RWPE2 (cell line): ENCODE data around the gene DCAF16.
A peak's percentile ranks its signal among the peaks of the same experiment; 100 is the strongest.
"Not testable (repeated sequence)": the region's sequence is repeated elsewhere in the genome, so short reads cannot be mapped to it uniquely, and the experiment has no call there.

Experiments used
- ATAC-seq: fragments of 200-7000 bp; cut with Tn5 transposase; 3 replicates; pipeline ENCODE4 v1.9.1; 2021; ENCODE audit warnings: low read depth
- DNase-seq: peaks from one replicate; pipeline ENCODE4 v3.0.0-alpha.2; 2020; ENCODE audit warnings: low spot score
- H3K27ac ChIP-seq: fragments of 450-650 bp; 2 replicates; pipeline ENCODE4 v1.5.1; 2017; ENCODE audit warnings: mild to moderate bottlenecking; ENCODE audit not compliant: poor library complexity, severe bottlenecking
- H3K27me3 ChIP-seq: fragments of 250-450 bp; sonication (Bioruptor Pico); 2 replicates; pipeline ENCODE4 v1.5.1; 2021; ENCODE audit warnings: mild to moderate bottlenecking, moderate library complexity; ENCODE audit not compliant: insufficient read depth, poor library complexity, severe bottlenecking
- H3K36me3 ChIP-seq: fragments of 250-450 bp; sonication (Bioruptor Pico); 2 replicates; pipeline ENCODE4 v1.5.1; 2020; ENCODE audit warnings: low read depth, mild to moderate bottlenecking, moderate library complexity
- H3K4me1 ChIP-seq: fragments of 250-450 bp; sonication (Bioruptor Pico); 2 replicates; pipeline ENCODE4 v1.5.1; 2021; ENCODE audit warnings: mild to moderate bottlenecking, moderate library complexity; ENCODE audit not compliant: insufficient read depth, poor library complexity, severe bottlenecking
- H3K4me3 ChIP-seq: fragments of 250-450 bp; sonication (Bioruptor Pico); 2 replicates; pipeline ENCODE4 v1.5.1; 2021; ENCODE audit warnings: mild to moderate bottlenecking, moderate library complexity; ENCODE audit not compliant: severe bottlenecking
- H3K9me3 ChIP-seq: fragments of 250-450 bp; sonication (Bioruptor Pico); 2 replicates; pipeline ENCODE4 v1.5.1; 2021; ENCODE audit warnings: mild to moderate bottlenecking, moderate library complexity; ENCODE audit not compliant: severe bottlenecking
- TF ChIP-seq, protein P1 (sequence below): fragments of 450-650 bp; IDR thresholded peaks from one replicate; pipeline ENCODE4 v1.5.1; 2017; ENCODE audit warnings: mild to moderate bottlenecking, moderate library complexity; ENCODE audit not compliant: poor library complexity, severe bottlenecking

The DCAF16 gene

DNA sequence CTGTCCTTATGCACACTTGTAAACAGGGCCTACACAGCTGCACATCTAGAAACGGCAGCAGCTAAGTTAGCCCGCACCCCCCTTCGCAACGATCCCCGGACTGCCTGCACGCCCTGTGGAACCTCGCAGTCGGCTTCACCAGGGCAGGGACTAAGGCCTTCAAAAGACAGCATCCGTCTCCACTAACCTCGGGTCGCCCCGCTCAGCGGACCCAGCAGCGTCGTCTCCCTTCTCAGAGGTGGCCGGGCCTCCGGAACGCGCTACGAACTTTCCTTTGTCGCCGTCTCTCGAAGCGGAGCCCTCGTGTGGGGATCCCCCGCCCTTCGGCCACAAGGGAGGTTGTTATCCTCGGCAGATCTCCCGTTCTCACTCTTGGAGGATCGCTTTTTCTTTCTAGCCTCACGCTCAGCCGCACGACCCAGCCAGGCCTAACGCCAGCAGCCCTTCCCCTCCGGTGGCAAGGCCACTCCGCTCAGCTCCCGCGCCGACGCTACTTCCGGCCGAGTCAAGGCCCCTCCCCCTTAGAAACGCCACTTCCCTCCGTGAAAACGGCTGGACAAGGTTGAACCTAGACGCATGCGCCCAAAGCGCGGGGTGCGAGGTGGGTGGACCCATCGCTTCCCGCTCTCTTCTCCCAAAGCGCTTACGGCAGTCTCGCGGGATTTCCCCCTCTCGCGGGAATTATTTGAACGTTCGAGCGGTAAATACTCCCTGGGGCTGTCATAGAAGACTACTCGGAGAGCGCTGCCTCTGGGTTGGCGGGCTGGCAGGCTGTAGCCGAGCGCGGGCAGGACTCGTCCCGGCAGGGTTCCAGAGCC is at the start of gene DCAF16, which contains the start of gene NCAPG:
TSS of gene DCAF16 (minus strand) at position 498 of the 818 bp plus-strand sequence. CDS start 6,616 bp downstream, outside the sequence.
TSS of gene NCAPG (plus strand) at position 720 of the 818 bp plus-strand sequence. CDS start 99 bp downstream, outside the sequence.
- peak; percentile 97 for DNase-seq
- Histone ChIP-seq H3K27me3 (no peaks in the 10 kb centered on the region), H3K36me3 (peaks cover 62% of the 10 kb centered on the region), H3K27ac (peak within 1 kb of the TSS; percentile 65), H3K9me3 (no peaks in the 10 kb centered on the region), H3K4me1 (peaks cover 30% of the 10 kb centered on the region), H3K4me3 (peak within 1 kb of the TSS; percentile 74)
- ATAC-seq, result peak; percentile 86
- TF ChIP-seq, protein P1, sequence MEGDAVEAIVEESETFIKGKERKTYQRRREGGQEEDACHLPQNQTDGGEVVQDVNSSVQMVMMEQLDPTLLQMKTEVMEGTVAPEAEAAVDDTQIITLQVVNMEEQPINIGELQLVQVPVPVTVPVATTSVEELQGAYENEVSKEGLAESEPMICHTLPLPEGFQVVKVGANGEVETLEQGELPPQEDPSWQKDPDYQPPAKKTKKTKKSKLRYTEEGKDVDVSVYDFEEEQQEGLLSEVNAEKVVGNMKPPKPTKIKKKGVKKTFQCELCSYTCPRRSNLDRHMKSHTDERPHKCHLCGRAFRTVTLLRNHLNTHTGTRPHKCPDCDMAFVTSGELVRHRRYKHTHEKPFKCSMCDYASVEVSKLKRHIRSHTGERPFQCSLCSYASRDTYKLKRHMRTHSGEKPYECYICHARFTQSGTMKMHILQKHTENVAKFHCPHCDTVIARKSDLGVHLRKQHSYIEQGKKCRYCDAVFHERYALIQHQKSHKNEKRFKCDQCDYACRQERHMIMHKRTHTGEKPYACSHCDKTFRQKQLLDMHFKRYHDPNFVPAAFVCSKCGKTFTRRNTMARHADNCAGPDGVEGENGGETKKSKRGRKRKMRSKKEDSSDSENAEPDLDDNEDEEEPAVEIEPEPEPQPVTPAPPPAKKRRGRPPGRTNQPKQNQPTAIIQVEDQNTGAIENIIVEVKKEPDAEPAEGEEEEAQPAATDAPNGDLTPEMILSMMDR, result no peak

DNA sequence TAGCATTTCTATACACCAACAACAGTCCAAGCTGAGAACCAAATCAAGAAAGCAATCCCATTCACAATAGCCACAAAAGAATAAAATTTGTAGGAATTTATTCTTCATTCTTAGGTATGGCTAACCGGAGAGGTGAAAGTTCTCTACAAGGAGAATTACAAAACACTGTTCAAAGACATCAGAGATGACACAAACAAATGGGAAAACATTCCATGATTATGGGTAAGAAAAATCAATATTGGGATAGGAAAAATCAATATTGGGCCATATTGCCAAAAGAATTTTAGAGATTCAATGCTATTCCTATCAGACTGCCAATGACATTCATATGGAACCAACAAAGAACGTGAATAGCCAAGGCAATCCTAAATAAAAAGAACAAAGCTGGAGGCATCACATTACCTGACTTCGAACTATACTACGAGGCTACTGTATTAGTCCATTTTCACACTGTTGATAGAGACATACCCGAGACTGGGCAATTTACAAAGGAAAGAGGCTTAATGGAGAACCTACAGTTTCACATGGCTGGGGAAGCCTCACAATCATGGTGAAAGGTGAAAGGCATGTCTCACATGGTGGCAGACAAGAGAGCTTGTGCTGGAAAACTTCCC is 49.3 kb upstream of the DCAF16 start:
- Histone ChIP-seq H3K27ac (no peak overlapping the region), H3K4me3 (no peak overlapping the region), H3K27me3 (no peaks in the 10 kb centered on the region), H3K9me3 (no peaks in the 10 kb centered on the region), H3K36me3 (no peaks in the 10 kb centered on the region), H3K4me1 (no peaks in the 10 kb centered on the region)
- TF ChIP-seq, protein P1, result no peak
- DNase-seq, result no peak
- ATAC-seq, result no peak

DNA sequence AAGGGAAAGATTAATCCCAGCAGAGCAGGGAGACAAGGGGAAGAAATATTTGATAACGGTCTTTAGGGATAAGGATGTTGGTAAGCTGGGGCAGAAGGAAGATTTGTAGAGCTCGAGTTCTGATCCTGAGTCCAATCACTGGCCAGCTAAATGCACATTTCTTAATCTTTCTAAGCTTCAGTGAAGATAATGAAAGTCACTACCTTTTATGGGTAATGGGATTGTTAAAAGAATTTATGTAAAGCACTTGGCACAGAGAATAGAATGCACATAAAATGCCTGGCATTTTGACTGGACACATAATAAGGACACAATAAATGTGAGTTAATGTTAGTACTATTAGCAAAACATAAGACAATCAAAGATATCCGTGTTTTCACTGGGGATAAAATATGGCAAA is 43.5 kb upstream of the DCAF16 start:
- TF ChIP-seq, protein P1, result no peak
- Histone ChIP-seq H3K9me3 (no peaks in the 10 kb centered on the region), H3K36me3 (no peaks in the 10 kb centered on the region), H3K27ac (no peak overlapping the region), H3K4me1 (no peaks in the 10 kb centered on the region), H3K4me3 (no peak overlapping the region), H3K27me3 (no peaks in the 10 kb centered on the region)
- ATAC-seq (no peak), DNase-seq (no peak)

DNA sequence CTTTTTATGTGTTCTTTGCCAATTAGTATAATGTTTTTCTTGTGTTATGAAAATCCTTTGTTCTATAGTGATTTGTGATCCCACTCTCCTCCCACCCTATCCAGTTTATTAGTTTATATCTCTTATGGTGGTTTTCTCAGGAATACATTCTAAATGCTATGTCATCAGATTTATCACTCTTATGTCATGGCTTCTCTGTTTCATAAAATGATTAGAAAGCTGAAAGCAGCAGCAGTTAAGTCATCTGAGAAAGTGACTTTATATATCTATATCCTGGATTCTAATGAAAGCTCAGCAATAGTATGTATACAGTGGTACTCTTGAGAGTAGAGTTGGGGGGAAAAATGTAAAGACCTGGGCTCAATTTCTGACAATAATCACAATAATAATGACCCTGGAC is 41.4 kb upstream of the DCAF16 start:
- ATAC-seq, result no peak
- DNase-seq, result no peak
- H3K27me3 ChIP-seq, result no peaks in the 10 kb centered on the region
- H3K4me1 ChIP-seq, result no peaks in the 10 kb centered on the region
- TF ChIP-seq, protein P1, result no peak
- no peaks in the 10 kb centered on the region for H3K9me3 ChIP-seq
- H3K36me3 ChIP-seq, result no peaks in the 10 kb centered on the region
- H3K27ac ChIP-seq, result no peak overlapping the region
- H3K4me3 ChIP-seq, result no peak overlapping the region

DNA sequence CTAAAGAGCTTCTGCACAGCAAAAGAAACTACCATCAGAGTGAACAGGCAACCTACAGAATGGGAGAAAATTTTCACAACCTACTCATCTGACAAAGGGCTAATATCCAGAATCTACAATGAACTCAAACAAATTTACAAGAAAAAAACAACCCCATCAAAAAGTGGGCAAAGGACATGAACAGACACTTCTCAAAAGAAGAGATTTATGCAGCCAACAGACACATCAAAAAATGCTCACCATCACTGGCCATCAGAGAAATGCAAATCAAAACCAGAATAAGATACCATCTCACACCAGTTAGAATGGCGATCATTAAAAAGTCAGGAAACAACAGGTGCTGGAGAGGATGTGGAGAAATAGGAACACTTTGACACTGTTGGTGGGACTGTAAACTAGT is 39.7 kb upstream of the DCAF16 start:
- not testable (repeated sequence) for ATAC-seq, H3K9me3 ChIP-seq, H3K27me3 ChIP-seq, H3K36me3 ChIP-seq, H3K4me1 ChIP-seq, DNase-seq, H3K4me3 ChIP-seq, H3K27ac ChIP-seq
